ENCODE results near the gene MYBPC2.

Gene MYBPC2

DNA sequence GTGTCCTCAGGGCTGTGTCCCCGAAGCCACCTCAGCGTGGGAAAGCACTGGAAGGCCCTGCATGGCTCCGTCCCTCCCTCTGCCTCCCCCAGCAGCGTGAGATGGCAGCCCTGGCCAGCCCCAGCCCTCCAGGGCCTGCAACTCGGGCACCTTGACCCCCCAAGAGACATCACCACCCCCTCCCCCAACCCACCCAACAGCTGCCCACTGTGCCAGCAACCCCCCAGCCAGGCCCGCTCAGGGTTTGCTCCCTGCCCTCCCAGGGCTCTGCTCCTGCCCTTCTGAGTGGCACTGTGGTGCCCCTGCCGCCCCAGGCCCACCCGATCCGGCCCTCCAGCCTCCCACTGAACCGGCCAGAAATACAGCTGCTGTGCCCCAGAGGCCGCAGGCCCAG lies 82.5 kb downstream of the MYBPC2 start:
- no peak for DNase-seq (ENCODE audit: low read depth in 2 of 2)
